Left lung (tissue), 10 donors: Measurements from ENCODE around the gene KRT80. TPM values are rescaled to one million over a fixed set of nuclear protein-coding genes. Genes with fewer than 3 reads are reported as not detected.

Experiments used
- ATAC-seq: fragments of 200-7000 bp; cut with Tn5 transposase; one replicate; pipeline ENCODE4 v1.9.1; 2020; ENCODE audit warnings: moderate library complexity
- DNase-seq, 4 donors: peaks; one replicate each; pipeline ENCODE4 v3.0.0-alpha.2; 2013 to 2020
- H3K27ac ChIP-seq, 2 donors: fragments of 200-600 bp; sonication (generic) in 1 of 2; one replicate each; pipeline versions ENCODE4 v1.5.0 to v1.8.0; 2020 to 2021
- H3K27me3 ChIP-seq, 2 donors: fragments of 200-600 bp; sonication (generic) in 1 of 2; one replicate each; pipeline versions ENCODE4 v1.5.0 to v1.8.0; 2020 to 2021
- H3K36me3 ChIP-seq, 2 donors: fragments of 200-600 bp; sonication (generic) in 1 of 2; one replicate each; pipeline versions ENCODE4 v1.5.0 to v1.8.0; 2020 to 2021
- H3K4me1 ChIP-seq, 2 donors: fragments of 200-600 bp; one replicate each; pipeline ENCODE4 v1.8.0; 2021
- H3K4me3 ChIP-seq, 2 donors: fragments of 200-600 bp; sonication (generic) in 1 of 2; one replicate each; pipeline versions ENCODE4 v1.5.0 to v1.8.0; 2020 to 2021; ENCODE audit warnings: mild to moderate bottlenecking in 1 of 2
- H3K9me3 ChIP-seq, 2 donors: fragments of 200-600 bp; sonication (generic) in 1 of 2; one replicate each; pipeline versions ENCODE4 v1.5.0 to v1.8.0; 2020 to 2021
- CTCF ChIP-seq, 2 donors: fragments of 200-600 bp; sonication (generic) in 1 of 2; IDR thresholded peaks; one replicate each; pipeline versions ENCODE4 v1.5.0 to v1.8.0; 2021; ENCODE audit warnings: antibody characterized with exemption in 2 of 2
- intact Hi-C, 2 donors: fragments of 100-400 bp; cut with DNase I; formaldehyde crosslinking; loops; one replicate each; pipeline versions ENCODE4 v1.11.2 to v1.14.2; 2022
- polyA plus RNA-seq, 6 donors: library from polyadenylated mRNA; unstranded; fragments of 120-200 nt; gene quantifications; one replicate each; pipeline ENCODE4 v1.2.1, GENCODE V29; 2013; ENCODE audit not compliant: insufficient read length in 6 of 6
- total RNA-seq, 2 donors: library from RNA; stranded (reverse); fragmentation: NEBNext Ultra II Directional; extraction: Animal tissue kit (Norgen Biotek cat#: 25700); gene quantifications; one replicate each; pipeline ENCODE4 v1.2.1, GENCODE V29; 2021
- donor health status: DM: no; HTN: yes; CAD: no.
- donor health status: DM: no; HTN: no; CAD: no.

KRT80 gene
- total and polyA plus RNA-seq, 8 donors: 0.59 to 30.1 (median 0.93) TPM

- DNase-seq (no peak), ATAC-seq (no peak)
- peaks cover 4 to 19% of the 10 kb centered on the region in 2 donors for H3K4me1 ChIP-seq
- peaks cover 0 to under 1% of the 10 kb centered on the region in 2 donors for H3K27me3 ChIP-seq
- no peak for TF ChIP-seq CTCF (IDR thresholded peaks at IDR 0.05)
- no peak overlapping the region for H3K4me3 ChIP-seq
- H3K36me3 ChIP-seq: no peaks in the 10 kb centered on the region
- no peak overlapping the region for H3K27ac ChIP-seq
- intact Hi-C loops: loop anchor here in 1 of 2 donors (5.0 kb wide), 1 partner anchor 36 kb away; no protein-coding TSS in a partner anchor
- H3K9me3 ChIP-seq: no peaks in the 10 kb centered on the region
Observed at GRCh38 chr12:52208424-52209165, 16.8 kb upstream of the KRT80 start.

GRCh38 chr12:52207895-52208294 lies 16.1 kb upstream of the KRT80 start:
- DNase-seq: peak in 1 of 4 donors; percentile 75
- peaks cover 4 to 19% of the 10 kb centered on the region in 2 donors for H3K4me1 ChIP-seq
- intact Hi-C loops: loop anchor here in 1 of 2 donors (5.0 kb wide), 1 partner anchor 36 kb away; no protein-coding TSS in a partner anchor
- H3K9me3 ChIP-seq: no peaks in the 10 kb centered on the region
- no peak overlapping the region for H3K4me3 ChIP-seq
- no peak overlapping the region for H3K27ac ChIP-seq
- no peaks in the 10 kb centered on the region for H3K36me3 ChIP-seq
- ATAC-seq: peak; percentile 66
- no peak for TF ChIP-seq CTCF (IDR thresholded peaks at IDR 0.05)
- H3K27me3 ChIP-seq: no peaks in the 10 kb centered on the region

GRCh38 chr12:52207106-52207505 lies 15.3 kb upstream of the KRT80 start:
- no peak for TF ChIP-seq CTCF (IDR thresholded peaks at IDR 0.05)
- no peak overlapping the region for H3K27ac ChIP-seq
- DNase-seq (no peak), ATAC-seq (no peak)
- H3K36me3 ChIP-seq: no peaks in the 10 kb centered on the region
- H3K4me1 ChIP-seq: peaks cover 4 to 27% of the 10 kb centered on the region in 2 donors
- intact Hi-C loops: loop anchor here in 1 of 2 donors (5.0 kb wide), 1 partner anchor 35 kb away; no protein-coding TSS in a partner anchor
- H3K4me3 ChIP-seq: no peak overlapping the region
- H3K27me3 ChIP-seq: no peaks in the 10 kb centered on the region
- H3K9me3 ChIP-seq: no peaks in the 10 kb centered on the region

GRCh38 chr12:52206304-52207040 lies 14.7 kb upstream of the KRT80 start:
- no peak for DNase-seq
- Histone ChIP-seq H3K4me3 (no peak overlapping the region), H3K36me3 (no peaks in the 10 kb centered on the region), H3K27ac (no peak overlapping the region), H3K4me1 (peaks cover 4 to 32% of the 10 kb centered on the region in 2 donors), H3K27me3 (no peaks in the 10 kb centered on the region), H3K9me3 (no peaks in the 10 kb centered on the region)
- no peak for ATAC-seq
- intact Hi-C loops: loop anchor here in 1 of 2 donors (5.0 kb wide), 1 partner anchor 34 kb away; no protein-coding TSS in a partner anchor
- no peak for TF ChIP-seq CTCF (IDR thresholded peaks at IDR 0.05)
